ENCODE results near the gene EID3. TPM values are rescaled to one million over a fixed set of nuclear protein-coding genes. Genes with fewer than 3 reads are reported as not detected.

Gene EID3
- total and polyA plus RNA-seq, 8 donors = 1.6 to 78.1 (median 19.5) TPM

- H3K36me3 ChIP-seq = peaks cover 67 to 100% (median 94%) of the 10 kb centered on the region in 4 donors
- H3K27ac ChIP-seq = no peak overlapping the region
- H3K4me1 ChIP-seq = peaks cover 0 to 26% (median 8%) of the 10 kb centered on the region in 4 donors
- H3K9me3 ChIP-seq = no peaks in the 10 kb centered on the region
- TF ChIP-seq EP300 (IDR thresholded peaks at IDR 0.05) (no peak), CTCF (IDR thresholded peaks at IDR 0.05) (no peak)
- H3K4me3 ChIP-seq = no peak overlapping the region
- 80 to 96% (median 91%) methylated on average over 2 of the region's 2 CpGs for WGBS, 5 donors
- H3K27me3 ChIP-seq = no peaks in the 10 kb centered on the region
- intact Hi-C loops (cut with DNase I; ENCODE audit: low total_unique reads) = no loop called here
- no peak for DNase-seq
Measured at GRCh38 chr12:104344682-104345081, 41.1 kb downstream of the EID3 start.

- 82 to 94% (median 89%) methylated on average over 7 of the region's 7 CpGs for WGBS, 5 donors
- intact Hi-C loops (cut with DNase I; ENCODE audit: low total_unique reads) = no loop called here
- TF ChIP-seq POLR2A (IDR thresholded peaks at IDR 0.05) = no peak
- Histone ChIP-seq H3K4me3 (no peak overlapping the region), H3K36me3 (peaks cover 67 to 100% (median 94%) of the 10 kb centered on the region in 4 donors), H3K9me3 (no peaks in the 10 kb centered on the region), H3K27ac (no peak overlapping the region), H3K4me1 (peaks cover 0 to 18% (median 8%) of the 10 kb centered on the region in 4 donors), H3K27me3 (no peaks in the 10 kb centered on the region)
- DNase-seq = no peak
Measured at GRCh38 chr12:104345234-104346066, 41.9 kb downstream of the EID3 start.

DNA sequence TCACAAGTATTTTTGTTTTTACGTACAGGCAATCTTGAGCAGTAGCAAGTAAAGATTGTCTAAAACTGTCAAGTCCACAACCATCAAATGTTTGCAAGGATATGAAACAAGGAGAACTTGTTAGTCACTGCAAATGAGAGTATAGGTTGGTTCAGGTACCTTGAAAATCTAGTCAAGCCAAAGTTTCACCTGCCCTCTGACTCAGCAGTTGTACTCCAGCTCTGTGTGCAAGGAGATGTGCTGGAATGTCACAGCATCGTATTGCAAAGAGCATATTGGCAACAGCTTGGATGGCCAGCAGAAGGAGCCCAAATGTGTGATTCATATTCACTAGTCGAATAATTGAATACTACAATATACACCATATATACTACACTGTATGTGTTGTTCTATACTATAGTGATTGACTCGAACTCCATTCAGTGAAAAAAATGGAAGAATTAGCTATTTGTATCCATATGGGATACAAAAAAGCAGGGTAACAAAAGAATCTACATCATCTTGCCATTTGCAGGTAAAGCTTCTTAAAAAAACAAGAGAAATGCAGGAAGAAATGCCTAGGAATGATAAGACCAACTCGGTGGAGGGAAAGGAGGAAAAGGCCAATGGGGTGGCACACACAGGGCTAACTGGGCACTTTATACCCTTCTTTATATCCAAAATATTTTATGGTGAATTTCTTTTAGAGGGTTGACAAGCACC is 44.0 kb downstream of the EID3 start:
- Histone ChIP-seq H3K27ac (no peak overlapping the region), H3K4me1 (peaks cover 0 to 8% (median 3%) of the 10 kb centered on the region in 4 donors), H3K36me3 (peaks cover 67 to 100% (median 94%) of the 10 kb centered on the region in 4 donors), H3K27me3 (no peaks in the 10 kb centered on the region), H3K4me3 (no peak overlapping the region), H3K9me3 (no peaks in the 10 kb centered on the region)
- intact Hi-C loops (cut with DNase I; ENCODE audit: low total_unique reads) = no loop called here
- DNase-seq = no peak
- 80 to 88% (median 84%) methylated on average over 5 of the region's 5 CpGs for WGBS, 5 donors
- TF ChIP-seq EP300 (IDR thresholded peaks at IDR 0.05) (no peak), CTCF (IDR thresholded peaks at IDR 0.05) (no peak), POLR2AphosphoS5 (IDR thresholded peaks at IDR 0.05) (no peak), POLR2A (IDR thresholded peaks at IDR 0.05) (no peak)

DNA sequence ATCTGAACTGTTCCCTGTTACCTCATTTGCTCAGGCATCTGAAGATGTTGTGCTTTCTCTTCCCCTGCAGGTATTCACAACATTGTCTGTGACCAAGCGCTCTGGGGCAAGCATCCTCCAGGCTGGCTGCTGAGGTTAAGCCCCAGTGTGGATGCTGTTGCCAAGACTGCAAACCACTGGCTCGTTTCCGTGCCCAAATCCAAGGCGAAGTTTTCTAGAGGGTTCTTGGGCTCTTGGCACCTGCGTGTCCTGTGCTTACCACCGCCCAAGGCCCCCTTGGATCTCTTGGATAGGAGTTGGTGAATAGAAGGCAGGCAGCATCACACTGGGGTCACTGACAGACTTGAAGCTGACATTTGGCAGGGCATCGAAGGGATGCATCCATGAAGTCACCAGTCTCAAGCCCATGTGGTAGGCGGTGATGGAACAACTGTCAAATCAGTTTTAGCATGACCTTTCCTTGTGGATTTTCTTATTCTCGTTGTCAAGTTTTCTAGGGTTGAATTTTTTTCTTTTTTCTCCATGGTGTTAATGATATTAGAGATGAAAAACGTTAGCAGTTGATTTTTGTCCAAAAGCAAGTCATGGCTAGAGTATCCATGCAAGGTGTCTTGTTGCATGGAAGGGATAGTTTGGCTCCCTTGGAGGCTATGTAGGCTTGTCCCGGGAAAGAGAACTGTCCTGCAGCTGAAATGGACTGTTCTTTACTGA is 44.9 kb downstream of the EID3 start:
- 87 to 97% (median 96%) methylated on average over 11 of the region's 11 CpGs for WGBS, 5 donors
- no peak for DNase-seq
- peaks cover 61 to 100% (median 93%) of the 10 kb centered on the region in 4 donors for H3K36me3 ChIP-seq
- no peaks in the 10 kb centered on the region for H3K27me3 ChIP-seq
- TF ChIP-seq POLR2AphosphoS5 (IDR thresholded peaks at IDR 0.05) (no peak), POLR2A (IDR thresholded peaks at IDR 0.05) (no peak), CTCF (IDR thresholded peaks at IDR 0.05) (no peak), EP300 (IDR thresholded peaks at IDR 0.05) (no peak)
- peaks cover 0 to 8% (median 3%) of the 10 kb centered on the region in 4 donors for H3K4me1 ChIP-seq
- intact Hi-C loops (cut with DNase I; ENCODE audit: low total_unique reads) = no loop called here
- no peaks in the 10 kb centered on the region for H3K9me3 ChIP-seq
- no peak overlapping the region for H3K4me3 ChIP-seq
- no peak overlapping the region for H3K27ac ChIP-seq
